C4-2B (cell line): ENCODE data around the gene SPATS1.

Experiments
- H3K27ac ChIP-seq: fragments of 450-650 bp; 2 replicates; pipeline ENCODE4 v1.5.1; 2017
- CTCF ChIP-seq: fragments of 450-650 bp; conservative IDR thresholded peaks from 2 replicates; pipeline ENCODE4 v1.5.1; 2017; ENCODE audit warnings: mild to moderate bottlenecking
- ZFX ChIP-seq: fragments of 450-650 bp; IDR thresholded peaks from 2 replicates; pipeline ENCODE4 v1.6.1; 2017

The SPATS1 gene

GRCh38 chr6:44342489-44342888 lies at the start of gene SPATS1:
Gene SPATS1, plus strand, starts transcription at chr6:44342650. Its CDS starts 446 bp downstream, at chr6:44343096.
- H3K27ac ChIP-seq, result no peak within 1 kb of the TSS

GRCh38 chr6:44292661-44293365 lies 49.6 kb upstream of the SPATS1 start:
- no peak overlapping the region for H3K27ac ChIP-seq
- no peak for TF ChIP-seq CTCF
- TF ChIP-seq ZFX, result no peak

More at GRCh38 chr6:44342489-44342888, at the start of gene SPATS1:
- TF ChIP-seq CTCF, result no peak
- no peak for TF ChIP-seq ZFX

- TF ChIP-seq ZFX, result no peak
- no peak for TF ChIP-seq CTCF
- no peak overlapping the region for H3K27ac ChIP-seq
Observed at GRCh38 chr6:44294832-44295791, 47.3 kb upstream of the SPATS1 start.

- no peak overlapping the region for H3K27ac ChIP-seq
- TF ChIP-seq ZFX (no peak), CTCF (no peak)
Observed at GRCh38 chr6:44297063-44298038, 45.1 kb upstream of the SPATS1 start.

GRCh38 chr6:44298055-44298803 lies 44.2 kb upstream of the SPATS1 start:
- H3K27ac ChIP-seq, result no peak overlapping the region
- no peak for TF ChIP-seq ZFX
- no peak for TF ChIP-seq CTCF

- H3K27ac ChIP-seq, result no peak overlapping the region
Observed at GRCh38 chr6:44298864-44299263, 43.6 kb upstream of the SPATS1 start.

More at GRCh38 chr6:44298864-44299263, 43.6 kb upstream of the SPATS1 start:
- TF ChIP-seq CTCF (no peak), ZFX (no peak)
